GM19395 (cell line): Measurements from ENCODE around the gene ABCF2.

Experiments used
- ATAC-seq: cut with Tn5 transposase; IDR thresholded peaks from one replicate; pipeline ENCODE4 v1.9.1; 2021; ENCODE audit warnings: mild to moderate bottlenecking, moderate library complexity; ENCODE audit not compliant: unreplicated experiment

ABCF2 gene

GRCh38 chr7:151242159-151243044 lies 15.4 kb upstream of the ABCF2 start:
- ATAC-seq, result no peak

GRCh38 chr7:151241755-151242096 lies 14.7 kb upstream of the ABCF2 start:
- no peak for ATAC-seq

- no peak for ATAC-seq
Observed at GRCh38 chr7:151240942-151241754, 14.1 kb upstream of the ABCF2 start.

DNA sequence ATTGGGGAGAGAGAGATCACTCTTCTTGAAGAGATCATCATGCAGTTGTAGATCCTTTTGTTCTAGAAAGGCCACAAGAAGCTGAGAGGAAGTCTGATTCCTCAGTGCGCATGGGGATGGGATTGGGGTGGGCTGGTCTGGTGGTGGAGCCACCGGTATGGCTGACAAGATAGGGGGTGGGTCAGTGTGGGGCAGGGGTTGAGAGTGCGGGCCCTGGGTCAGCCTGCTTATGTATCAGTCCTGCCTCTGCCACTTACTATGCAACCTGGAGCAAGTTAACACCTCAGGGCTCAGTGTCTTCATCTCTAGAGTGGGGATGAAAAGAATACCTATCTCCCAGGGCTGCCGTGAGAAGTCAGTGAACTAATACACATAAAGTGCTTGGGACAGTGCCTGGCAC lies 13.5 kb upstream of the ABCF2 start:
- ATAC-seq, result no peak

DNA sequence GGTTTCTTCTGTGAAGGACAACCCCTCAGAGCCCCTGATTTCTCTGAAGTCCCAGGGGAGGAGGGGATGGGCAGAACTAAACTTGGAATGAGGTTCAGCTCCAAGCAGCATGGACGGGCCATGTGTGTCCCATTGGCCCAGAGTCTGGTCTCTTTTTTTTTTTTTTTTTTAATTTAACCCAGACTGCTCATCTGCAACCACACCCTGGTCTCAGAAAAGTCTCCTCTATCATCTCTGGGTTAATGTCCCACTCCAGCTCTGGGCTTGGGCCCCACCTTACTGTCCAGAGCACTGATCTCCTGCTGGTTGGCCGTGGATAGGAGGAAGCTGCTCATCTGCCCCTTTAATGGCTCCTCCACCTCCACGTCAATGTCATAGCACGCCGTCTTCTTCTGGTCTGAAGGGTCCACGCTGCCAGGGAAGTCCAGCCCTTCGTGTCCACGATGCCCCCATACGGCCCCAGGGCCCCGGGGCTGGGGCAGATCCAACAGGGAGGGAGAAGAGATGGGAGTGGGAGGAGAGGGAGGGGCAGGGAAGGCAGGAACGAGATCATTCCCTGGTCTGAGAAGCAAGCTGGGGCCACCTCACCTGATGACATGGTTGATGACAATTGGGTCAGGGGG lies 12.9 kb upstream of the ABCF2 start:
- ATAC-seq, result no peak

- ATAC-seq, result no peak
Observed at GRCh38 chr7:151238924-151239836, 12.2 kb upstream of the ABCF2 start.

GRCh38 chr7:151238190-151238810 lies 11.3 kb upstream of the ABCF2 start:
- no peak for ATAC-seq

- ATAC-seq, result no peak
Observed at GRCh38 chr7:151237244-151238189, 10.5 kb upstream of the ABCF2 start.

- ATAC-seq, result no peak
Observed at GRCh38 chr7:151236406-151236805, 9.4 kb upstream of the ABCF2 start.

- ATAC-seq, result no peak
Observed at GRCh38 chr7:151235091-151235787, 8.2 kb upstream of the ABCF2 start.

DNA sequence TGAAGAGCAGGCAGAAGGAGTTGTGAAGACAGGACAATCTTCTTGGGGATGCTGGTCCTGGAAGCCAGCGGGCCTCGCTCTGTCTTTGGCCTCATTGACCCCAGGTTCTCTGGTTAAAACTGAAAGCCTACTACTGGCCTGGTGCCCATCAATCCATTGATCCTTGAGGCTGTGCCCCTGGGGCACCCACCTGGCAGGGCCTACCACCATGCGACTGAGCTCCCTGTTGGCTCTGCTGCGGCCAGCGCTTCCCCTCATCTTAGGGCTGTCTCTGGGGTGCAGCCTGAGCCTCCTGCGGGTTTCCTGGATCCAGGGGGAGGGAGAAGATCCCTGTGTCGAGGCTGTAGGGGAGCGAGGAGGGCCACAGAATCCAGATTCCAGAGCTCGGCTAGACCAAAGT lies 6.8 kb upstream of the ABCF2 start:
- no peak for ATAC-seq

- peak; percentile 39 for ATAC-seq
Observed at GRCh38 chr7:151232917-151233701, 6.1 kb upstream of the ABCF2 start.

DNA sequence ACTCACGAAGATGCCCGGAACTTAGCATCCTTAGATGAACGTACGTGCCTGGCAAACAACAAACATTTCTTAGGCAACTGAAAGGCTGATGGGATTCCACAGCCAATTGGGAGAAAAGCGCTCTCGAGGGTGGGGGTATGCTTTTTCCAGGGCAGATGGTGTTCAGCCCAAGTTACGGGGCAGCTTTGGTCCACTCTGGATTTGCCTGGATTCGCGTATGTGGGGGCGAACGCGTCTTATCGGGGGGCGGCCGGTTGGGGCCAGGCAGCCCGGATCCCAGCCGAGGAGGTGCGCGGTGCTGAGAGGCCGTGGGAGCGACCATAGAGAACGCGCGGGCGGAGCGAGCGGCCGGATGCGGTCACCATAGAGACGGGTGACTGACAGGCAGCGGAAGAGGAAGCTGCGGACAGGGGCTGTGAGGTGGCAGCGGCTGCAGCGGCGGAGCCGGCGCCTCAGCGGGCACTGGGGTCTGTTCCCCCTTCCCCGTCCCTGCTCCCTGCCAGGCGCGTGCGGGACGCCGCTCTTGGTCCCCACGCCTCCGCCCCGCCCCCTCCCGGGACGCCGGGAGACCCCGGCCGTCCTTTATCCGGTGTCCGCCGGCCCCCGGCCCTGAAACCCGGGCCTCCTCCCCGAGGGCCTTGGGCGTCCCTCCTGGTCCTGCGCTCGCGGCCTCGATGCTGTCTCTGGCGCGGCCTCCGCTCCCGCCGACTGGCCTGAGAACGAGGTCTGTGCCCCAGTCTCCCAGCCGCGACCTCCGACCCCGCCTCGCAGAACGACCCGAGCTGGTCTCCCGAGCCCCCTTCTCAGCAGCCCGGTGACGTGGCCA lies 5.3 kb upstream of the ABCF2 start, which contains the start of gene CHPF2:
CHPF2 (plus strand) TSS at position 393 of the 826 bp plus-strand sequence. CDS start 1,529 bp downstream, outside the sequence.
- peak; percentile 95 for ATAC-seq

DNA sequence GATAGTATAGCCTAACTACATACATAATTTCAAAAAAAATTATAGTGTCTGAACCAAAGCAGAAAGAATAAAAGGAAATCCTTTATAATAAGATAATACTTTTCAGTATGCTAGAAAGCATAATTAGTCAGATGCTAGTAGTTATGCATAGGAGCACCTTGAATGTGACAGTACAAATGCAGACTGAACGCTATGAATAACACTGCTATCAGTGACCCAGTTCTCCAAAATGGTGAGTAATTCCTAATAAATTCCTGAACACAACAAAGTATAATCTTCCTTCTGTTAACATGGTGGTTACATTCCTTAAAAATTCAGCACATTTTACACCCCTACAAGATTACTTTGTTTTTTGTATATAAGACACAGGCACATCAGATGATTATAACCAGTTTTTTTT lies 4.1 kb upstream of the ABCF2 start:
- ATAC-seq, result no peak

DNA sequence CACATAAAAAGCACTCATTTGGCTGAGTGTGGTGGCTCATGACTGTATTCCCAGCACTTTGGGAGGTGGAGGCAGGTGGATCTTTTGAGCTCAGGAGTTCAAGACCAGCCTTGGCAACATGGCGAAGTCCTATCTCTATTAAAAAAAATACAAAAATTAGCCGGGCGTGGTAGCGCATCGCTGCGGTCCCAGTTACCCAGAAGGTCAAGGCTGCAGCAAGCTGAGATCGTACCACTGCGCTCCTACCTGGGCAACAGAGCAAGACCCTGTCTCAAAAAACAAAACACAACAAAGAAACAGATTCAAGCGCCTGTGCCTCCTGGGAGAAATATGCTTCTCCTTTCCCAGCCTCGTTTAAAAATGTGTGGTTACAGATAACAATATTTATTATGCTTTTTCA lies 2.2 kb upstream of the ABCF2 start:
- no peak for ATAC-seq

- ATAC-seq, result no peak
Observed at GRCh38 chr7:151228024-151228866, 1.2 kb upstream of the ABCF2 start.
